Gastroesophageal sphincter (tissue), 3 donors: ENCODE data around the gene PMM1.

Experiments
- EP300 ChIP-seq: sonication (generic); formaldehyde crosslinking; IDR thresholded peaks from one replicate; pipeline ENCODE4 v1.6.1; 2017; ENCODE audit warnings: antibody characterized with exemption, mild to moderate bottlenecking
- POLR2A ChIP-seq, 2 donors: fragments of 450-650 bp; IDR thresholded peaks; one replicate each; pipeline ENCODE4 v1.6.1; 2017; ENCODE audit warnings: antibody characterized with exemption in 2 of 2, mild to moderate bottlenecking in 2 of 2, moderate library complexity in 1 of 2
- POLR2AphosphoS5 ChIP-seq: sonication (generic); formaldehyde crosslinking; IDR thresholded peaks from one replicate; pipeline ENCODE4 v1.6.1; 2017; ENCODE audit warnings: antibody characterized with exemption
- TF ChIP-seq, protein P1 (sequence below), 4 experiments: fragments of 200-600 bp in 2 of 4; fragments of 450-650 bp in 2 of 4; sonication (generic) in 1 of 4; IDR thresholded peaks; one replicate each; pipeline ENCODE4 v1.5.1; 2017 to 2019; ENCODE audit warnings: antibody characterized with exemption in 4 of 4, mild to moderate bottlenecking in 2 of 4, moderate library complexity in 2 of 4

- TF ChIP-seq POLR2A (IDR thresholded peaks at IDR 0.05) (no peak), POLR2AphosphoS5 (no peak), EP300 (no peak)
- TF ChIP-seq, protein P1, sequence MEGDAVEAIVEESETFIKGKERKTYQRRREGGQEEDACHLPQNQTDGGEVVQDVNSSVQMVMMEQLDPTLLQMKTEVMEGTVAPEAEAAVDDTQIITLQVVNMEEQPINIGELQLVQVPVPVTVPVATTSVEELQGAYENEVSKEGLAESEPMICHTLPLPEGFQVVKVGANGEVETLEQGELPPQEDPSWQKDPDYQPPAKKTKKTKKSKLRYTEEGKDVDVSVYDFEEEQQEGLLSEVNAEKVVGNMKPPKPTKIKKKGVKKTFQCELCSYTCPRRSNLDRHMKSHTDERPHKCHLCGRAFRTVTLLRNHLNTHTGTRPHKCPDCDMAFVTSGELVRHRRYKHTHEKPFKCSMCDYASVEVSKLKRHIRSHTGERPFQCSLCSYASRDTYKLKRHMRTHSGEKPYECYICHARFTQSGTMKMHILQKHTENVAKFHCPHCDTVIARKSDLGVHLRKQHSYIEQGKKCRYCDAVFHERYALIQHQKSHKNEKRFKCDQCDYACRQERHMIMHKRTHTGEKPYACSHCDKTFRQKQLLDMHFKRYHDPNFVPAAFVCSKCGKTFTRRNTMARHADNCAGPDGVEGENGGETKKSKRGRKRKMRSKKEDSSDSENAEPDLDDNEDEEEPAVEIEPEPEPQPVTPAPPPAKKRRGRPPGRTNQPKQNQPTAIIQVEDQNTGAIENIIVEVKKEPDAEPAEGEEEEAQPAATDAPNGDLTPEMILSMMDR (IDR thresholded peaks at IDR 0.05), result no peak
Measured at GRCh38 chr22:41561335-41561734, 28.3 kb downstream of the PMM1 start.
